NCI-H128 (cell line): ENCODE data around the gene DENND6B.
"Not testable (repeated sequence)": the region's sequence is repeated elsewhere in the genome, so short reads cannot be mapped to it uniquely, and the experiment has no call there.

ENCODE experiments used
- DNase-seq: peaks from one replicate; lab custom pipeline; 2025; ENCODE audit not compliant: unreplicated experiment; lab: John Stamatoyannopoulos, UW

DENND6B gene

GRCh38 chr22:50339945-50340879 lies 13.4 kb upstream of the DENND6B start:
- no peak for DNase-seq

GRCh38 chr22:50338860-50339462 lies 12.1 kb upstream of the DENND6B start:
- DNase-seq, result no peak

GRCh38 chr22:50338042-50338573 lies 11.3 kb upstream of the DENND6B start:
- no peak for DNase-seq

- DNase-seq, result no peak
Observed at GRCh38 chr22:50337262-50338041, 10.6 kb upstream of the DENND6B start.

GRCh38 chr22:50334433-50334832 lies 7.6 kb upstream of the DENND6B start:
- not testable (repeated sequence) for DNase-seq

- no peak for DNase-seq
Observed at GRCh38 chr22:50329236-50329635, 2.4 kb upstream of the DENND6B start.

- no peak for DNase-seq
Observed at GRCh38 chr22:50327711-50328019, 853 bp upstream of the DENND6B start.

- no peak for DNase-seq
Observed at GRCh38 chr22:50326225-50326955, 422 bp downstream of the DENND6B start.

- no peak for DNase-seq
Observed at GRCh38 chr22:50325444-50326224, 1.2 kb downstream of the DENND6B start.

GRCh38 chr22:50323900-50324299 lies 2.9 kb downstream of the DENND6B start:
- DNase-seq, result no peak

GRCh38 chr22:50322382-50323104 lies 4.3 kb downstream of the DENND6B start:
- DNase-seq, result not testable (repeated sequence)

- DNase-seq, result no peak
Observed at GRCh38 chr22:50320671-50321325, 6.0 kb downstream of the DENND6B start.

GRCh38 chr22:50320116-50320515 lies 6.7 kb downstream of the DENND6B start:
- DNase-seq, result no peak

GRCh38 chr22:50319503-50319951 lies 7.3 kb downstream of the DENND6B start:
- DNase-seq, result no peak

- DNase-seq, result no peak
Observed at GRCh38 chr22:50318698-50319411, 8.0 kb downstream of the DENND6B start.

GRCh38 chr22:50318356-50318697 lies 8.5 kb downstream of the DENND6B start:
- DNase-seq, result no peak

GRCh38 chr22:50317674-50318073 lies 9.1 kb downstream of the DENND6B start:
- no peak for DNase-seq

- no peak for DNase-seq
Observed at GRCh38 chr22:50317178-50317577, 9.6 kb downstream of the DENND6B start.
